VCaP (cell line): ENCODE measurements around the gene SKIC8.

Experiments used
- H3K27ac ChIP-seq: fragments of 450-650 bp; 2 replicates; pipeline ENCODE4 v1.5.1; 2017
- TF ChIP-seq, protein P1 (sequence below): fragments of 450-650 bp; conservative IDR thresholded peaks from 2 replicates; pipeline ENCODE4 v1.5.1; 2017; ENCODE audit warnings: mild to moderate bottlenecking, moderate library complexity

Gene SKIC8

DNA sequence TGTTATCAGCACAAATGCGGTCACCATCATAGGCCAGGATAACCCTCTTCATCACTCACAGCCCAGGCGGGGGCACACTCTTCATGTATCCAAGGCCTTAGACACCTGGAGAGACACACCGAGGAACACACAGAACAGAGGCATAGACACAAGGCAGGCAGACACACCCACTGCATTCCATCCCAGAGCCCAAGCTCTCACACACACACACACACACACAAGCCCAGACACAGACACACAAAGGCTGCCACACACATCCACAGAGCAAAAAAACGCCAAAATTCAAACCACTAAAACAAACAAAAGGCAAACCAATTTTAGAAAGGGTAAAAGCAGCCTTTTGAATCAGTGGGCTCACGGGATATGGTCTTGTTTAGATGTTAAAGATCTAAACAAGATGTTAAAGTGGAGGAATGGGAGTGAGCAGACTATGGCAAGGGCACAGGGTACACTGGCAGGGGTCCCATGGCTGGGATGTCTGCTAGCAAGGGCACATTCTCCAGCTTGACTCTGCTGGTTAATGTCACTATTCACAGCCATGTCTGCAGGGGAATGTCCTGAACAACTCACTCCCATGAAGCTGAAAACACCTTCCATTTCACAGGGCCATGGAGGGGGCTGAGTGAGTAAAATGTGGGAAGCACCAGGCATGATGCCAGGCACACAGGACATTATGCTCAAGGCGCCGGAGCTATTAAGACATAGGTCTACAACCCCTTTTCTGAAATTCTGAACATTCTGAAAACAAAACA is 25.9 kb upstream of the SKIC8 start:
- H3K27ac ChIP-seq = no peak overlapping the region
- TF ChIP-seq, protein P1, sequence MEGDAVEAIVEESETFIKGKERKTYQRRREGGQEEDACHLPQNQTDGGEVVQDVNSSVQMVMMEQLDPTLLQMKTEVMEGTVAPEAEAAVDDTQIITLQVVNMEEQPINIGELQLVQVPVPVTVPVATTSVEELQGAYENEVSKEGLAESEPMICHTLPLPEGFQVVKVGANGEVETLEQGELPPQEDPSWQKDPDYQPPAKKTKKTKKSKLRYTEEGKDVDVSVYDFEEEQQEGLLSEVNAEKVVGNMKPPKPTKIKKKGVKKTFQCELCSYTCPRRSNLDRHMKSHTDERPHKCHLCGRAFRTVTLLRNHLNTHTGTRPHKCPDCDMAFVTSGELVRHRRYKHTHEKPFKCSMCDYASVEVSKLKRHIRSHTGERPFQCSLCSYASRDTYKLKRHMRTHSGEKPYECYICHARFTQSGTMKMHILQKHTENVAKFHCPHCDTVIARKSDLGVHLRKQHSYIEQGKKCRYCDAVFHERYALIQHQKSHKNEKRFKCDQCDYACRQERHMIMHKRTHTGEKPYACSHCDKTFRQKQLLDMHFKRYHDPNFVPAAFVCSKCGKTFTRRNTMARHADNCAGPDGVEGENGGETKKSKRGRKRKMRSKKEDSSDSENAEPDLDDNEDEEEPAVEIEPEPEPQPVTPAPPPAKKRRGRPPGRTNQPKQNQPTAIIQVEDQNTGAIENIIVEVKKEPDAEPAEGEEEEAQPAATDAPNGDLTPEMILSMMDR = no peak

DNA sequence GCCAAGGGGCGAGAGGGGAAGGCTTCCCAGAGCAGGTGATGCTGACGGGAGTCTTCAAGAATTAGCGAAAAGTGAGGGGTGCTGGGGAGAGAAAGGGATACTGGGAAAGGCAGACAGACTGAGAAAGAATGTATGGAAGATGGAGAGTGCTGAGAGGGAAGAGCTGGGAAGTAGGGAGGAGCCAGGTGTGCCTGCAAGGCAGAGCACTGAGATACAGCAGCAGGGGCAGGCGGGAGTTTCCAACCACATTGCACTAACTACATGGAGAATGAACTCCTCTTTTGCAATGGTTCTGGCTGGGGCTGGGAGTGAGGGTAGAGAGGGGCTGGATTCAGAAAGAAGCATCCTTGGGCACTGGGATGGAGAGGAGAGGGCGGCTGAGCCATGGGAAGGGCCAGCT is 24.7 kb upstream of the SKIC8 start:
- no peak overlapping the region for H3K27ac ChIP-seq
- TF ChIP-seq, protein P1 = no peak

DNA sequence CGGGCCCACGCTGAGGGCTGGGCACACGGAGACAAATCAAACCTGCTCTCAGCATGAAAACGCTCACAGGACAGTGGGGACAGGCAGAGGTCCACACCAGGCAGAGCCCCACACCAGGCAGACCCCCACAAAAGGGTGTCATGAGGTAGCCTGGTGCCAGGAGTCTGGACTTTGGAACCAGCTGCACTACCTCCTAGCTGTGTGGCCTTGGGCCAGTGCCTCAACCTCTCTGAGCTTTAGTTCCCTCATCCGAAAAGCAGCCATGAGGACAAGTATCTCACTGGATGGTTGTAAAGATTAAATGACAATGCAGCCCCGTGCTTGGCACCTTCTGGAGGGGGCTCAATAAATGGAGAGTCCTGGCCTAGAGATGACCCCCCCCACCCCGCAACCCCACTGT is 24.3 kb upstream of the SKIC8 start:
- H3K27ac ChIP-seq = no peak overlapping the region
- TF ChIP-seq, protein P1 = no peak

DNA sequence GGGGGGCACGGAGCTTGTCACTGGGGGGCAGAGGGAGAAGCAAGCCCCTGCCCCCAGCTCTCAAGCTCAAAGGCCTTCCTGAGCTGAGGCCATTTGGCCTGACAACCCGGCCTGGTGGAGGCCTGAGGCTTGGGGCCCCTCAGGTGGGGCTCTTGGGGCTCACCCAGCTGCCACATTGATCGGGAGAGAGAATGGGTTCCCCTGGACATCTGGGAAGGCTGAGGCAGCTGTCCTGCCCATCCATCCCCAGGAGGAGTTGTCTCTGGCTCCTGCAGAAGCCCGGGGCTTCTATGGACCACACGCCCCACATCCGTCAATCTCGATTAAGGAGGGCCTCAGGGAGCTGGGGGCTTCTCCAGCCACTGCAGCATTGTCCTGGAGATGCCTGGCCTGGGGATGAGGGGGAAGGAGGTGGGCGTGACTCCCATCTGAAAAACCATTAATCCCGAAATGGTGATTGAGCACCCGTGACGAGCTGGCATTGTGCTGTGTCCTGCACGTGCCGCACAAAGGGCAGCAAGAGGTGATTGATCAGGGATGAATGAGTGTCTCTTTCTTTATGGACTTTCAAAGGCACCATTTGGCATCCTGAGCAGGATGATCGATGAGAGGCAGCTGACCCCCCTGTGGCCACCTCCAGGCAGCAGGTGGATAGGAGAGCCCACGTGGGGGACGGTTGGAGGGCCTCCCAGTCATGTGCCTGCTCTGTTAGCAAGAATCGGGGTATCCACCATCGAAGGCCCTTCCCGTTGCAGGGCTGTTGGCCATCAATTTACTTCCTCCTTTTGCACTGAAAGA is 23.5 kb upstream of the SKIC8 start:
- H3K27ac ChIP-seq = no peak overlapping the region
- TF ChIP-seq, protein P1 = no peak

DNA sequence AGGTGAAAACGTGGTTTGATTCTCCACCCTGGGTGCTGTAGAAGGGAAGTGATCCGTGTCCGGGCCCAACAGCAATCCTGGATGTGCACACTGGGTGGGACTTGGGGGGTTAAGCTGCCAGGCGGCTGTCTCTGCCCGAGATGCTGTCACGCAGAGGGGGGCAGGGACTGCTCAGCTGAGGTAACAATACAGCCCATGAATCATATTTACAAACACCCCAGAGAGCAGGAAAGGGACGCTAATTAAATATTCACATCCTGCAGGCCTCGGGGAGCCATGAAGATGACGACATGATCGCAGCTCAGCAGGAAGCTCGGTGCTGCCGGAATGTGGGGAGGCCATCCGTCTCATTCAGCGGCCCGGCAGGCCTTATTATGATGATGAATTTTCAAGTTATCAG is 22.8 kb upstream of the SKIC8 start:
- TF ChIP-seq, protein P1 = no peak
- H3K27ac ChIP-seq = no peak overlapping the region

DNA sequence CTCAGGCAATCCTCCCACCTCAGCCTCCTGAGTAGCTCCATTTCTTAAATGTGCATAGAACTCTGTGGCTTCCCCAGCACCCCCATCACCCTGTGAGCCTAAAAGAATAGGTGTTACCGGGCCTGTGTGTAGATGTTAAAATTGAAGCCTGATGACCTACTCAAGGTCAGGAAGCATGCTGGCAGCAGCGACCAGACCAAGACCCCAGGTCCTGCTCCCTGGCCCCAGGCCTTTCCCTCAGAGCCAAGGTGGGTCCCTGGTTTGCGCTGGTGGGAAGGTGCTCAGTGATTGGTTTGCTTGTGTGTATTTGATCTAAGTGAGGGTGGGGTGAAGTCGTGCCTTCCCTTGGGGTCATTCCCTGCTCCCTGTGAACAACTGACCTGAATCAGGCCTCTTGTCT is 22.4 kb upstream of the SKIC8 start:
- H3K27ac ChIP-seq = no peak overlapping the region
- TF ChIP-seq, protein P1 = no peak

DNA sequence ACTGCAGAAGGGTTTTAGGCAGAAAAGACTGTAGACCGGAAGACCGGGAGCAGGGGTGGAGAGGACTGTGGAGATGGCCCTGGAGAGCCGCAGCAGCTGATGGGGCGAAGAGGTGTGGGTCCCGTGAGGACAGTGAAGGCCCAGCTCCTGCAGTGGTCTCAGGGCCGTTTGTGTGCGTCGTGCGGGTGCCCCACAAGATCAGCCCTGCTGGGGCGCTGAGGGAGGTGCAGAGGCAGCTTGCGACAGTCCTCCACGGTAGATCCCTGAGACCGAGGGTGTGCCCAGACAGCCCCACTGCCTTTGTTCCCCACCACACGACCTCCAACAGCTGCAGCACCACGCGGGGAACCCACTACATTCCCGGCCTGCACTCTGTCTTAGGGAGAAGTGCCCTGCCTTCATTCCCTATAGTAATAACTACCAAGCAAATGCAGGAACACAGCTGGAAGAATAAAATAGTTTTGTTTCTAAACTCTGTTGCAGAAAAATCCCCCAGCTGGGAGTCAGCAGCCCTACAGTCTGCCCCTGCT is 21.7 kb upstream of the SKIC8 start:
- TF ChIP-seq, protein P1 = no peak
- no peak overlapping the region for H3K27ac ChIP-seq
